AG08395 (cell line): ENCODE data around the gene CACNB3.

Experiments used
- DNase-seq: peaks from one replicate; pipeline ENCODE4 v3.0.0; 2012; ENCODE audit warnings: mixed read lengths, low spot score

Gene CACNB3

GRCh38 chr12:48817873-48818830, at the start of gene CACNB3:
Gene CACNB3 (plus strand): TSS chr12:48818496. CDS start chr12:48818930, 434 bp downstream.
- peak; percentile 66 for DNase-seq

- no peak for DNase-seq
Measured at GRCh38 chr12:48768736-48769135, 49.6 kb upstream of the CACNB3 start.

- no peak for DNase-seq
Measured at GRCh38 chr12:48770756-48771155, 47.5 kb upstream of the CACNB3 start.

- no peak for DNase-seq
Measured at GRCh38 chr12:48771588-48772112, 46.6 kb upstream of the CACNB3 start.

GRCh38 chr12:48773686-48774085, 44.6 kb upstream of the CACNB3 start:
- DNase-seq, result no peak

- DNase-seq, result no peak
Measured at GRCh38 chr12:48774516-48774915, 43.8 kb upstream of the CACNB3 start.

GRCh38 chr12:48775299-48775698, 43.0 kb upstream of the CACNB3 start:
- no peak for DNase-seq

- DNase-seq, result no peak
Measured at GRCh38 chr12:48775991-48776649, 42.2 kb upstream of the CACNB3 start.

GRCh38 chr12:48776956-48777355, 41.3 kb upstream of the CACNB3 start:
- no peak for DNase-seq

- no peak for DNase-seq
Measured at GRCh38 chr12:48777501-48778400, 40.5 kb upstream of the CACNB3 start.

GRCh38 chr12:48779869-48780268, 38.4 kb upstream of the CACNB3 start:
- DNase-seq, result peak; percentile 53

GRCh38 chr12:48780381-48781025, 37.8 kb upstream of the CACNB3 start:
- DNase-seq, result no peak

GRCh38 chr12:48781750-48782456, 36.4 kb upstream of the CACNB3 start:
- DNase-seq, result no peak

- no peak for DNase-seq
Measured at GRCh38 chr12:48782457-48783395, 35.6 kb upstream of the CACNB3 start.

- DNase-seq, result no peak
Measured at GRCh38 chr12:48783432-48783831, 34.9 kb upstream of the CACNB3 start.

GRCh38 chr12:48786591-48787544, 31.4 kb upstream of the CACNB3 start:
- DNase-seq, result no peak

- DNase-seq, result peak; percentile 35
Measured at GRCh38 chr12:48787791-48788523, 30.3 kb upstream of the CACNB3 start.

- peak; percentile 46 for DNase-seq
Measured at GRCh38 chr12:48788524-48788853, 29.8 kb upstream of the CACNB3 start.
